Thoracic aorta (tissue), 2 donors: ENCODE results near the gene CRB2. TPM values are rescaled to one million over a fixed set of nuclear protein-coding genes. Genes with fewer than 3 reads are reported as not detected.

Experiments
- ATAC-seq: fragments of 150-250 bp; one replicate; pipeline ENCODE4 v1.8.0; 2017; ENCODE audit warnings: low read depth; ENCODE audit not compliant: insufficient number of reproducible peaks, low FRiP score
- DNase-seq: peaks from one replicate; pipeline ENCODE4 v3.0.0-alpha.2; 2020; ENCODE audit warnings: low spot score
- H3K27ac ChIP-seq, 2 donors: fragments of 200-600 bp; sonication (generic); 1 replicate in 1 of 2; 2 replicates in 1 of 2; pipeline ENCODE4 v1.5.1; 2016; ENCODE audit warnings: mild to moderate bottlenecking in 2 of 2, moderate library complexity in 2 of 2
- H3K27me3 ChIP-seq: fragments of 200-600 bp; sonication (generic); replicated peaks from 2 replicates; pipeline ENCODE4 v1.6.0; 2016; ENCODE audit warnings: mild to moderate bottlenecking; ENCODE audit not compliant: insufficient read depth
- H3K36me3 ChIP-seq: fragments of 200-600 bp; sonication (generic); one replicate; pipeline ENCODE4 v1.5.1; 2016
- H3K4me1 ChIP-seq, 2 donors: fragments of 200-600 bp; sonication (generic); 1 replicate in 1 of 2; 2 replicates in 1 of 2; pipeline versions ENCODE4 v1.5.1 to v1.6.0; 2016; ENCODE audit warnings: low read depth in 2 of 2, mild to moderate bottlenecking in 1 of 2; ENCODE audit not compliant: control insufficient read depth in 1 of 2
- H3K4me3 ChIP-seq: fragments of 200-600 bp; sonication (generic); 2 replicates; pipeline ENCODE4 v1.5.1; 2016; ENCODE audit warnings: mild to moderate bottlenecking
- H3K9me3 ChIP-seq: fragments of 200-600 bp; sonication (generic); 2 replicates; pipeline ENCODE4 v1.5.1; 2016
- CTCF ChIP-seq: fragments of 200-600 bp; sonication (generic); IDR thresholded peaks from one replicate; pipeline ENCODE4 v1.5.1; 2019; ENCODE audit warnings: antibody characterized with exemption
- total RNA-seq, 2 donors: library from RNA; depleted of rRNA; stranded (reverse); fragments of >200 nt; gene quantifications; one replicate each; pipeline versions ENCODE4 v1.1.0 to v1.2.3, GENCODE V29; 2016

CRB2 gene
- total RNA-seq, 2 donors from 2014 or later = not detected

GRCh38 chr9:123410281-123410910 is 54.4 kb downstream of the CRB2 start:
- Histone ChIP-seq H3K4me3 (no peak overlapping the region), H3K9me3 (no peaks in the 10 kb centered on the region), H3K36me3 (no peaks in the 10 kb centered on the region), H3K27ac (no peak overlapping the region), H3K4me1 (no peaks in the 10 kb centered on the region), H3K27me3 (no peaks in the 10 kb centered on the region)
- ATAC-seq = no peak
- TF ChIP-seq CTCF = no peak
- no peak for DNase-seq

- no peaks in the 10 kb centered on the region for H3K9me3 ChIP-seq
- H3K27me3 ChIP-seq = no peaks in the 10 kb centered on the region
- ATAC-seq (no peak), DNase-seq (no peak)
- no peak overlapping the region for H3K27ac ChIP-seq
- H3K4me3 ChIP-seq = no peak overlapping the region
- H3K4me1 ChIP-seq = no peaks in the 10 kb centered on the region
- TF ChIP-seq CTCF = no peak
- no peaks in the 10 kb centered on the region for H3K36me3 ChIP-seq
These were observed 55.2 kb downstream of the CRB2 start for GRCh38 chr9:123411191-123411590.

DNA sequence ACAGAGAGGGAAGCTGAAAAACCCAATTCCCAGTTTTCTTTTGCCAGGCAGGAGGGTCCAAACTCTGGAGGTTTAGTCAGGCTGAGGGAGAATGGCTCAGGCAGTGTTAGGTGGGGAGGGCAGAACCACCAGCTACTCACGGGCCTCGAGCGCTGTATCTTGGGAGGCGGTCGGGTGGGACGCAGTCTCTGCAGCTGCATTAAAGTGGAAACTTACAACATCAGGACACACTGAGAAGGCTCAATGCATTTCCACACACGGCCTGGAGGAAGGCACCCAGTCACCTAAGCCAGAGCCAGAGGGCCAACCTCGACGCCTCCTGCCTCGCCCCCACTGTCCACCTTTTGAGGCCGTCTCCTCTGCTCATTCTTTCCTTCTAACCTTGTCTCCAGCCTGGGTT is 55.6 kb downstream of the CRB2 start:
- TF ChIP-seq CTCF = no peak
- Histone ChIP-seq H3K27me3 (no peaks in the 10 kb centered on the region), H3K4me3 (no peak overlapping the region), H3K9me3 (no peaks in the 10 kb centered on the region), H3K4me1 (no peaks in the 10 kb centered on the region), H3K27ac (no peak overlapping the region), H3K36me3 (no peaks in the 10 kb centered on the region)
- DNase-seq (no peak), ATAC-seq (no peak)

GRCh38 chr9:123412171-123412820 is 56.3 kb downstream of the CRB2 start:
- no peaks in the 10 kb centered on the region for H3K36me3 ChIP-seq
- H3K27ac ChIP-seq = no peak overlapping the region
- no peak for TF ChIP-seq CTCF
- DNase-seq (no peak), ATAC-seq (no peak)
- no peak overlapping the region for H3K4me3 ChIP-seq
- no peaks in the 10 kb centered on the region for H3K9me3 ChIP-seq
- no peaks in the 10 kb centered on the region for H3K27me3 ChIP-seq
- H3K4me1 ChIP-seq = no peaks in the 10 kb centered on the region

GRCh38 chr9:123414204-123414603 is 58.2 kb downstream of the CRB2 start:
- Histone ChIP-seq H3K36me3 (no peaks in the 10 kb centered on the region), H3K9me3 (no peaks in the 10 kb centered on the region), H3K4me3 (no peak overlapping the region), H3K4me1 (no peaks in the 10 kb centered on the region), H3K27me3 (no peaks in the 10 kb centered on the region), H3K27ac (no peak overlapping the region)
- no peak for TF ChIP-seq CTCF
- DNase-seq (no peak), ATAC-seq (no peak)
